Measurements from ENCODE around the gene BCL7C.
A peak's percentile ranks its signal among the peaks of the same experiment; 100 is the strongest.

The BCL7C gene

GRCh38 chr16:30922420-30922959 lies 28.6 kb upstream of the BCL7C start:
- peak; percentile 99 for DNase-seq

- peak; percentile 93 to 95 for DNase-seq
Observed at GRCh38 chr16:30921748-30922419, 28.0 kb upstream of the BCL7C start.

- DNase-seq: no peak
Observed at GRCh38 chr16:30921459-30921747, 27.5 kb upstream of the BCL7C start.

- DNase-seq: no peak
Observed at GRCh38 chr16:30920891-30921290, 27.0 kb upstream of the BCL7C start.

GRCh38 chr16:30918614-30919013 lies 24.7 kb upstream of the BCL7C start:
- DNase-seq: no peak

- DNase-seq: no peak
Observed at GRCh38 chr16:30914830-30915229, 21.0 kb upstream of the BCL7C start.

- DNase-seq: no peak
Observed at GRCh38 chr16:30912794-30913412, 19.0 kb upstream of the BCL7C start.

- DNase-seq: no peak
Observed at GRCh38 chr16:30910427-30911029, 16.7 kb upstream of the BCL7C start.

- DNase-seq: no peak
Observed at GRCh38 chr16:30907064-30907463, 13.2 kb upstream of the BCL7C start.

- no peak for DNase-seq
Observed at GRCh38 chr16:30904114-30904780, 10.4 kb upstream of the BCL7C start.

GRCh38 chr16:30903596-30903995 lies 9.7 kb upstream of the BCL7C start:
- no peak for DNase-seq

- no peak for DNase-seq
Observed at GRCh38 chr16:30903002-30903401, 9.1 kb upstream of the BCL7C start.

GRCh38 chr16:30902029-30902972 lies 8.4 kb upstream of the BCL7C start:
- DNase-seq: peak in 1 of 2 experiments; percentile 74

- no peak for DNase-seq
Observed at GRCh38 chr16:30901201-30902028, 7.5 kb upstream of the BCL7C start.

- DNase-seq: no peak
Observed at GRCh38 chr16:30900588-30900987, 6.7 kb upstream of the BCL7C start.

GRCh38 chr16:30899794-30900193 lies 5.9 kb upstream of the BCL7C start:
- no peak for DNase-seq

- peak; percentile 57 to 92 for DNase-seq
Observed at GRCh38 chr16:30896889-30897733, 3.2 kb upstream of the BCL7C start.

GRCh38 chr16:30896261-30896888 lies 2.5 kb upstream of the BCL7C start, which contains the start of gene CTF1:
TSS of gene CTF1 (plus strand) at chr16:30896614. CDS start at chr16:30896644, 30 bp downstream.
- DNase-seq: no peak

GRCh38 chr16:30895627-30896260 lies 1.9 kb upstream of the BCL7C start:
- DNase-seq: no peak

All from NCI-H526 (cell line).